ENCODE measurements around the gene PROSER3. TPM values are rescaled to one million over a fixed set of nuclear protein-coding genes. Genes with fewer than 3 reads are reported as not detected.
"Not testable (repeated sequence)": the region's sequence is repeated elsewhere in the genome, so short reads cannot be mapped to it uniquely, and the experiment has no call there.

Gene PROSER3
- total and polyA plus RNA-seq, 12 donors = 5.5 to 14.7 (median 9.2) TPM

DNA sequence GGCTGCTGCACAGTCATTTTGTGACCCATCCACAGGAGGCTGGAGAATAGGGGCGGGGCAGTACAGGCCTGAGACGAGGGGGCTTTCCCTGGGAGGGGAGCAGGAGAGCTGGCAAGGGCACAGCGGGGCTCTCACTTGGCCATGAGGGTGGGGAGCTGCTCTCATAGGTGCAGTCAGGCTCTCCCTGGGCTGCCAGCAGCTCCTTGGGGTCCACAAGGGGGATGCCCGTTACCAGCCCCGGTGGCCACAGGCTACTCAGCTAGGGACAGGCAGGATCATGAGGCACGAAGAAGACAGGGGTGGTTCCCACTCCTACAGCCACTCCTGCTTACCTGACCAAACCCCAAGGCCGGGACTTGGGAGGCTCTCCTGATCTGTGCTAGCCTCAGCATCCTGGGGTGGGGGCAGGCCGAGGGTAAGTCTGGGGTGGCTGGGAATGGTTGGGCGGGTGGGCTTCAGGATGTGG, 33.9 kb downstream of the PROSER3 start:
- TF ChIP-seq, protein P1, sequence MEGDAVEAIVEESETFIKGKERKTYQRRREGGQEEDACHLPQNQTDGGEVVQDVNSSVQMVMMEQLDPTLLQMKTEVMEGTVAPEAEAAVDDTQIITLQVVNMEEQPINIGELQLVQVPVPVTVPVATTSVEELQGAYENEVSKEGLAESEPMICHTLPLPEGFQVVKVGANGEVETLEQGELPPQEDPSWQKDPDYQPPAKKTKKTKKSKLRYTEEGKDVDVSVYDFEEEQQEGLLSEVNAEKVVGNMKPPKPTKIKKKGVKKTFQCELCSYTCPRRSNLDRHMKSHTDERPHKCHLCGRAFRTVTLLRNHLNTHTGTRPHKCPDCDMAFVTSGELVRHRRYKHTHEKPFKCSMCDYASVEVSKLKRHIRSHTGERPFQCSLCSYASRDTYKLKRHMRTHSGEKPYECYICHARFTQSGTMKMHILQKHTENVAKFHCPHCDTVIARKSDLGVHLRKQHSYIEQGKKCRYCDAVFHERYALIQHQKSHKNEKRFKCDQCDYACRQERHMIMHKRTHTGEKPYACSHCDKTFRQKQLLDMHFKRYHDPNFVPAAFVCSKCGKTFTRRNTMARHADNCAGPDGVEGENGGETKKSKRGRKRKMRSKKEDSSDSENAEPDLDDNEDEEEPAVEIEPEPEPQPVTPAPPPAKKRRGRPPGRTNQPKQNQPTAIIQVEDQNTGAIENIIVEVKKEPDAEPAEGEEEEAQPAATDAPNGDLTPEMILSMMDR (IDR thresholded peaks at IDR 0.05) = no peak
- H3K4me3 ChIP-seq = no peak overlapping the region
- H3K27ac ChIP-seq = no peak overlapping the region
- 83 to 91% methylated on average over 9 of the region's 9 CpGs for WGBS, 2 donors
- no peaks in the 10 kb centered on the region for H3K9me3 ChIP-seq
- no peaks in the 10 kb centered on the region for H3K4me1 ChIP-seq
- no peak for DNase-seq
- no peaks in the 10 kb centered on the region for H3K36me3 ChIP-seq
- H3K27me3 ChIP-seq = peaks cover 0 to 20% (median 13%) of the 10 kb centered on the region in 7 donors
- no peak for ATAC-seq
- intact Hi-C loops (cut with DNase I) = no loop called here

- TF ChIP-seq, protein P1 (IDR thresholded peaks at IDR 0.05) = no peak
- ATAC-seq = no peak
- H3K27me3 ChIP-seq = peaks cover 0 to 22% (median 18%) of the 10 kb centered on the region in 7 donors
Observed at GRCh38 chr19:35792312-35792711, 34.3 kb downstream of the PROSER3 start.

GRCh38 chr19:35792888-35793287, 34.9 kb downstream of the PROSER3 start:
- WGBS, 2 donors = 72 to 74% methylated on average over 8 of the region's 8 CpGs
- Histone ChIP-seq H3K9me3 (no peaks in the 10 kb centered on the region), H3K4me1 (peaks cover 0 to 4% (median 0%) of the 10 kb centered on the region in 9 donors), H3K36me3 (no peaks in the 10 kb centered on the region), H3K27me3 (peaks cover 0 to 28% (median 24%) of the 10 kb centered on the region in 7 donors), H3K27ac (no peak overlapping the region), H3K4me3 (no peak overlapping the region)
- no peak for ATAC-seq
- intact Hi-C loops (cut with DNase I) = no loop called here
- DNase-seq = no peak
- TF ChIP-seq, protein P1 (IDR thresholded peaks at IDR 0.05) = no peak

More at GRCh38 chr19:35792312-35792711, 34.3 kb downstream of the PROSER3 start:
- no peaks in the 10 kb centered on the region for H3K9me3 ChIP-seq
- DNase-seq = no peak
- no peaks in the 10 kb centered on the region for H3K36me3 ChIP-seq
- H3K27ac ChIP-seq = no peak overlapping the region
- intact Hi-C loops (cut with DNase I) = no loop called here
- no peak overlapping the region for H3K4me3 ChIP-seq
- 82 to 87% methylated on average over 15 of the region's 15 CpGs for WGBS, 2 donors
- H3K4me1 ChIP-seq = no peaks in the 10 kb centered on the region

GRCh38 chr19:35793381-35794165, 35.6 kb downstream of the PROSER3 start:
- Histone ChIP-seq H3K27me3 (peaks cover 0 to 35% (median 30%) of the 10 kb centered on the region in 7 donors), H3K4me3 (no peak overlapping the region), H3K9me3 (no peaks in the 10 kb centered on the region), H3K27ac (no peak overlapping the region), H3K36me3 (no peaks in the 10 kb centered on the region), H3K4me1 (peaks cover 0 to 4% (median 0%) of the 10 kb centered on the region in 9 donors)
- ATAC-seq = no peak
- 72 to 74% methylated on average over 7 of the region's 7 CpGs for WGBS, 2 donors
- no peak for DNase-seq
- intact Hi-C loops (cut with DNase I) = no loop called here
- TF ChIP-seq, protein P1 (IDR thresholded peaks at IDR 0.05) = no peak

- ATAC-seq; H3K27ac ChIP-seq; H3K9me3 ChIP-seq; DNase-seq; H3K36me3 ChIP-seq; H3K4me1 ChIP-seq; intact Hi-C loops (cut with DNase I); H3K4me3 ChIP-seq: not testable (repeated sequence)
- WGBS, 2 donors = 83 to 86% methylated on average over 1 of the region's 1 CpG
- H3K27me3 ChIP-seq = peaks cover 0 to 50% (median 46%) of the 10 kb centered on the region in 7 donors
Observed at GRCh38 chr19:35795564-35795963, 37.6 kb downstream of the PROSER3 start.
